SK-N-SH (cell line): ENCODE measurements around the gene ILF3. TPM values are rescaled to one million over a fixed set of nuclear protein-coding genes. Genes with fewer than 3 reads are reported as not detected.

Experiments used
- CTCF ChIA-PET: fragments of 300-600, 350-600 bp; formaldehyde crosslinking; extraction: SDS; loops from one replicate; lab custom pipeline; 2021; lab: Yijun Ruan, JAX
- POLR2A ChIA-PET: fragments of 350-600 bp; sonication (Branson Sonifier 250); formaldehyde crosslinking; extraction: SDS; loops from one replicate; lab custom pipeline; 2020; ENCODE audit warnings: antibody characterized with exemption, inconsistent platforms; lab: Yijun Ruan, JAX
- DNase-seq: peaks from one replicate; pipeline ENCODE4 v3.0.0; 2012
- H2AFZ ChIP-seq: fragments of 200-600 bp; sonication (generic); 2 replicates; pipeline ENCODE4 v1.8.1; 2016; ENCODE audit warnings: antibody characterized with exemption, mild to moderate bottlenecking, low read depth
- H3F3A ChIP-seq: fragments of 200-600 bp; sonication (generic); replicated peaks from 2 replicates; pipeline ENCODE3; 2016; ENCODE audit warnings: antibody characterized with exemption, mild to moderate bottlenecking; ENCODE audit not compliant: insufficient read depth
- H3K27ac ChIP-seq, 2 experiments: fragments of 200-500 bp in 1 of 2; fragments of 200-600 bp in 1 of 2; sonication (Bioruptor generic) in 1 of 2; sonication (generic), shearing (Covaris generic) in 1 of 2; 2 replicates each; pipeline versions ENCODE4 v1.5.1 to v1.6.1; 2014 to 2016; ENCODE audit warnings: low read depth in 2 of 2, inconsistent platforms in 1 of 2, low read length in 1 of 2, mild to moderate bottlenecking in 1 of 2, mixed read lengths in 1 of 2
- H3K27me3 ChIP-seq: fragments of 200-600 bp; sonication (generic), shearing (Covaris generic); 2 replicates; pipeline ENCODE4 v1.6.1; 2016; ENCODE audit warnings: mixed run types; ENCODE audit not compliant: insufficient read depth
- H3K36me3 ChIP-seq, 2 experiments: fragments of 200-500 bp in 1 of 2; fragments of 200-600 bp in 1 of 2; sonication (Bioruptor generic) in 1 of 2; sonication (generic) in 1 of 2; replicated peaks in 1 of 2; 2 replicates each; pipeline versions ENCODE3 to v1.5.1; 2014 to 2016; ENCODE audit warnings: low read length in 1 of 2, mild to moderate bottlenecking in 1 of 2; ENCODE audit not compliant: insufficient read depth in 2 of 2, control insufficient read depth in 1 of 2
- H3K4me1 ChIP-seq, 2 experiments: fragments of 200-500 bp in 1 of 2; fragments of 200-600 bp in 1 of 2; sonication (Bioruptor generic) in 1 of 2; sonication (generic), shearing (Covaris generic) in 1 of 2; 2 replicates each; pipeline versions ENCODE4 v1.5.1 to v1.6.1; 2014 to 2016; ENCODE audit warnings: low read depth in 1 of 2, low read length in 1 of 2, mixed run types in 1 of 2; ENCODE audit not compliant: insufficient read depth in 2 of 2, control insufficient read depth in 1 of 2
- H3K4me2 ChIP-seq: fragments of 200-600 bp; sonication (generic), shearing (Covaris generic); 2 replicates; pipeline ENCODE4 v1.6.1; 2017; ENCODE audit warnings: mixed run types
- H3K4me3 ChIP-seq, 2 experiments: fragments of 200-500 bp in 1 of 2; fragments of 200-600 bp in 1 of 2; sonication (Bioruptor generic) in 1 of 2; sonication (generic), shearing (Covaris generic) in 1 of 2; 2 replicates each; pipeline versions ENCODE4 v1.5.1 to v1.8.1; 2014 to 2016; ENCODE audit warnings: low read depth in 2 of 2, inconsistent platforms in 1 of 2, low read length in 1 of 2, mild to moderate bottlenecking in 1 of 2, mixed read lengths in 1 of 2, moderate library complexity in 1 of 2
- H3K79me2 ChIP-seq: fragments of 200-600 bp; sonication (generic); 2 replicates; pipeline ENCODE4 v1.8.1; 2017; ENCODE audit warnings: mild to moderate bottlenecking; ENCODE audit not compliant: insufficient read depth
- H3K9ac ChIP-seq: fragments of 200-600 bp; sonication (generic); 2 replicates; pipeline ENCODE4 v1.6.1; 2017; ENCODE audit warnings: mixed run types
- H3K9me2 ChIP-seq: fragments of 200-600 bp; sonication (generic); 2 replicates; pipeline ENCODE4 v1.6.1; 2017; ENCODE audit warnings: mixed run types
- H3K9me3 ChIP-seq: fragments of 200-600 bp; sonication (generic); 2 replicates; pipeline ENCODE4 v1.6.1; 2017; ENCODE audit warnings: mixed run types, mild to moderate bottlenecking, moderate library complexity
- H4K20me1 ChIP-seq: fragments of 200-600 bp; sonication (generic); 2 replicates; pipeline ENCODE4 v1.6.1; 2017; ENCODE audit warnings: mild to moderate bottlenecking, mixed run types; ENCODE audit not compliant: insufficient read depth
- CHD2 ChIP-seq: fragments of 150-350 bp; IDR thresholded peaks from 2 replicates; pipeline ENCODE4 v1.6.1; 2018; ENCODE audit warnings: low read length; ENCODE audit not compliant: partially characterized antibody
- CTCF ChIP-seq: fragments of 200-600 bp; sonication (generic); IDR thresholded peaks from 2 replicates; pipeline ENCODE4 v1.6.1; 2017; ENCODE audit warnings: antibody characterized with exemption, mild to moderate bottlenecking, moderate library complexity
- ELF1 ChIP-seq: IDR thresholded peaks from 2 replicates; pipeline ENCODE4 v1.4.0; 2012
- EZH2phosphoT487 ChIP-seq: fragments of 200-600 bp; sonication (generic); IDR thresholded peaks from 2 replicates; pipeline ENCODE4 v1.6.1; 2017; ENCODE audit warnings: low read depth, mixed run types, mild to moderate bottlenecking, antibody characterized with exemption, moderate library complexity, borderline replicate concordance
- FOXJ3 ChIP-seq: sonication (generic); formaldehyde crosslinking; IDR thresholded peaks from 2 replicates; pipeline ENCODE4 v1.5.1; 2020; ENCODE audit warnings: mild to moderate bottlenecking, missing genetic modification reagents
- FOXM1 ChIP-seq: IDR thresholded peaks from 2 replicates; pipeline ENCODE4 v1.4.0; 2012; ENCODE audit warnings: low read depth, mild to moderate bottlenecking
- GATA2 ChIP-seq: sonication (generic); formaldehyde crosslinking; IDR thresholded peaks from 2 replicates; pipeline ENCODE4 v1.5.0; 2020; ENCODE audit warnings: mild to moderate bottlenecking, missing genetic modification reagents
- MEF2A ChIP-seq: IDR thresholded peaks from 2 replicates; pipeline ENCODE4 v1.4.0; 2012; ENCODE audit warnings: low read depth, borderline replicate concordance
- MXI1 ChIP-seq: IDR thresholded peaks from 2 replicates; pipeline ENCODE4 v1.6.1; 2012; ENCODE audit warnings: mild to moderate bottlenecking, low read depth, low read length, improper control_type of control experiment
- NFIC ChIP-seq: IDR thresholded peaks from 2 replicates; pipeline ENCODE4 v1.4.0; 2012; ENCODE audit warnings: borderline replicate concordance
- PBX3 ChIP-seq: IDR thresholded peaks from 2 replicates; pipeline ENCODE4; 2012
- POLR2AphosphoS5 ChIP-seq: IDR thresholded peaks from 2 replicates; pipeline ENCODE4 v1.6.1; 2012; ENCODE audit warnings: low read depth, low read length
- RCOR1 ChIP-seq: fragments of 150-350 bp; IDR thresholded peaks from 2 replicates; pipeline ENCODE4 v1.6.1; 2017; ENCODE audit warnings: antibody characterized with exemption, low read length
- RFX5 ChIP-seq: IDR thresholded peaks from 2 replicates; pipeline ENCODE4 v1.6.1; 2012; ENCODE audit warnings: mild to moderate bottlenecking, improper control_type of control experiment, low read length
- RXRA ChIP-seq: IDR thresholded peaks from 2 replicates; pipeline ENCODE4 v1.4.0; 2012; ENCODE audit warnings: low read depth, mild to moderate bottlenecking, borderline replicate concordance
- SMC3 ChIP-seq: IDR thresholded peaks from 2 replicates; pipeline ENCODE4 v1.6.1; 2012; ENCODE audit warnings: low read depth, low read length, improper control_type of control experiment
- TAF1 ChIP-seq: IDR thresholded peaks from 2 replicates; pipeline ENCODE4 v1.6.1; 2012; ENCODE audit warnings: low read depth, mild to moderate bottlenecking, low read length, moderate library complexity, borderline replicate concordance
- TCF12 ChIP-seq: IDR thresholded peaks from 2 replicates; pipeline ENCODE4 v1.4.0; 2012
- YY1 ChIP-seq: IDR thresholded peaks from 2 replicates; pipeline ENCODE4 v1.4.0; 2012; ENCODE audit warnings: low read depth, mild to moderate bottlenecking
- ZBTB33 ChIP-seq: IDR thresholded peaks from 2 replicates; pipeline ENCODE4 v1.4.0; 2012; ENCODE audit warnings: low read depth, borderline replicate concordance
- WGBS: methylation state at CpG from one replicate; pipeline ENCODE4 v1.1.6; 2017; ENCODE audit warnings: low lambda C conversion rate; 5-methylcytosine and 5-hydroxymethylcytosine counted together
- polyA plus RNA-seq, 3 experiments: library from polyadenylated mRNA; depleted of rRNA; stranded (reverse); fragments of >200 nt; gene quantifications; 2 replicates each; pipeline ENCODE4 v1.2.3, GENCODE V29; 2012
- TF ChIP-seq, protein P1 (sequence below): fragments of 150-350 bp; IDR thresholded peaks from 2 replicates; pipeline ENCODE4 v1.6.1; 2017; ENCODE audit warnings: antibody characterized with exemption, low read length, low read depth, borderline replicate concordance

The ILF3 gene
- polyA plus RNA-seq, 1 of the 3 experiments (the other 2 are of a cell fraction) = 229 TPM

DNA sequence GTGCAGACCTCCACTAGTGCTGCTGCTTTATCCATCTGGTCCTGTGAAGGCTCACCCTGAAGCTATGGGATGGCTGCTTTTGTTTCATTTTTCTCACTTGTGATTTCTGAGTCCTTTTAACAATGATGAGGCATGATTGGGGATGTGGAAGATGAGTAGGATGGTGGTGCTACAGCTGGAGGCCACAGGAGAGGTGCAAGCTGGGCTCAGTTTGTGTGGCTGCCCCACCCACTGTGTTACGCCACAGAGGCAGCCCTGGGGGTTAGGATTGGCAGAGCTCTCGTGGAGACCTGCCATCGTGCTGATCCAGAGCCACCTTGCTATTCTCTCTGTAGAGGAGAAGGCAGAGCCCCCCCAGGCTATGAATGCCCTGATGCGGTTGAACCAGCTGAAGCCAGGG lies 27.5 kb downstream of the ILF3 start (continued):
- TF ChIP-seq EZH2phosphoT487 = no peak
- TF ChIP-seq MXI1 = no peak
- no peak for TF ChIP-seq TCF12

- ChIA-PET POLR2A (no interaction called here), CTCF (interaction anchor here (0.8 to 3.1 kb wide), 5 partner anchors 13 to 102 kb away, joined by 3 to 15 read pairs (median 7); no protein-coding TSS in a partner anchor)
- H3F3A ChIP-seq = no peaks in the 10 kb centered on the region
- peaks cover 84 to 99% of the 10 kb centered on the region in 2 experiments for H3K36me3 ChIP-seq
- H3K4me3 ChIP-seq = no peak overlapping the region
- no peak overlapping the region for H3K4me2 ChIP-seq
- H2AFZ ChIP-seq = no peak overlapping the region
- no peak overlapping the region for H3K9ac ChIP-seq
- no peaks in the 10 kb centered on the region for H3K27me3 ChIP-seq
- no peaks in the 10 kb centered on the region for H3K9me2 ChIP-seq
- peaks cover 78% of the 10 kb centered on the region for H4K20me1 ChIP-seq
- H3K4me1 ChIP-seq = no peaks in the 10 kb centered on the region; a peak in 1 of 4 replicates
- WGBS = 87% methylated on average over 11 of the region's 15 CpGs
- no peak for TF ChIP-seq RFX5
- no peak for TF ChIP-seq POLR2AphosphoS5
- TF ChIP-seq FOXJ3 = no peak
- no peak for TF ChIP-seq PBX3
- DNase-seq = no peak
- peaks cover 56% of the 10 kb centered on the region for H3K79me2 ChIP-seq
- H3K9me3 ChIP-seq = no peaks in the 10 kb centered on the region
- H3K27ac ChIP-seq = no peak overlapping the region; a peak in 1 of 4 replicates
These were observed 28.4 kb downstream of the ILF3 start for GRCh38 chr19:10682397-10683063.

DNA sequence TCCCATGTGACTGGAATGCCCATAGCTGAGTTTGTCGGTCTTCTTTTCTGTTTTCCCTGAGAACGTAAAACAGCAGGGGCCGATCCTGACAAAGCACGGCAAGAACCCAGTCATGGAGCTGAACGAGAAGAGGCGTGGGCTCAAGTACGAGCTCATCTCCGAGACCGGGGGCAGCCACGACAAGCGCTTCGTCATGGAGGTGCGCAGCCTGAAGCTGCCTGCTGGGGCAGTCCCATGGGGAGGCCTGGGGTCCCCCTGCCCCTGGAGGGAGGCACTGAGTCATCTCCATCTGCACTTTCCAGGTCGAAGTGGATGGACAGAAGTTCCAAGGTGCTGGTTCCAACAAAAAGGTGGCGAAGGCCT lies 28.9 kb downstream of the ILF3 start:
- Histone ChIP-seq H3K4me1 (no peaks in the 10 kb centered on the region), H3K4me3 (no peak overlapping the region), H3K79me2 (peaks cover 50% of the 10 kb centered on the region), H3K9ac (no peak overlapping the region), H2AFZ (no peak overlapping the region), H3K27me3 (no peaks in the 10 kb centered on the region), H3K9me3 (no peaks in the 10 kb centered on the region), H3K4me2 (no peak overlapping the region), H3K9me2 (no peaks in the 10 kb centered on the region), H4K20me1 (peaks cover 77% of the 10 kb centered on the region), H3K27ac (no peak overlapping the region), H3F3A (no peaks in the 10 kb centered on the region), H3K36me3 (peaks cover 84 to 99% of the 10 kb centered on the region in 2 experiments)
- ChIA-PET CTCF (interaction anchor here (0.8 to 3.1 kb wide), 4 partner anchors 13 to 102 kb away, joined by 4 to 15 read pairs (median 8); no protein-coding TSS in a partner anchor), POLR2A (no interaction called here)
- 95% methylated on average over 13 of the region's 15 CpGs for WGBS
- DNase-seq = no peak
- no peak for TF ChIP-seq POLR2AphosphoS5
- TF ChIP-seq SMC3 = no peak
- no peak for TF ChIP-seq ZBTB33
- TF ChIP-seq CTCF = no peak
- TF ChIP-seq GATA2 (CRISPR knock-in tag) = no peak
- TF ChIP-seq MEF2A = no peak
- TF ChIP-seq TAF1 = no peak
- no peak for TF ChIP-seq CHD2
- no peak for TF ChIP-seq RCOR1
- TF ChIP-seq, protein P1, sequence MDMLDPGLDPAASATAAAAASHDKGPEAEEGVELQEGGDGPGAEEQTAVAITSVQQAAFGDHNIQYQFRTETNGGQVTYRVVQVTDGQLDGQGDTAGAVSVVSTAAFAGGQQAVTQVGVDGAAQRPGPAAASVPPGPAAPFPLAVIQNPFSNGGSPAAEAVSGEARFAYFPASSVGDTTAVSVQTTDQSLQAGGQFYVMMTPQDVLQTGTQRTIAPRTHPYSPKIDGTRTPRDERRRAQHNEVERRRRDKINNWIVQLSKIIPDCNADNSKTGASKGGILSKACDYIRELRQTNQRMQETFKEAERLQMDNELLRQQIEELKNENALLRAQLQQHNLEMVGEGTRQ = no peak
- no peak for TF ChIP-seq FOXJ3
- TF ChIP-seq NFIC = no peak
- TF ChIP-seq RXRA = no peak
- TF ChIP-seq ELF1 = no peak
- TF ChIP-seq FOXM1 = no peak
- no peak for TF ChIP-seq YY1
